Measurements from ENCODE around the gene SUGP2. TPM values are rescaled to one million over a fixed set of nuclear protein-coding genes. Genes with fewer than 3 reads are reported as not detected.
A peak's percentile ranks its signal among the peaks of the same experiment; 100 is the strongest.
"Not testable (repeated sequence)": the region's sequence is repeated elsewhere in the genome, so short reads cannot be mapped to it uniquely, and the experiment has no call there.

SUGP2 gene
- polyA plus RNA-seq, 2 donors: 22.8 to 46.7 TPM

DNA sequence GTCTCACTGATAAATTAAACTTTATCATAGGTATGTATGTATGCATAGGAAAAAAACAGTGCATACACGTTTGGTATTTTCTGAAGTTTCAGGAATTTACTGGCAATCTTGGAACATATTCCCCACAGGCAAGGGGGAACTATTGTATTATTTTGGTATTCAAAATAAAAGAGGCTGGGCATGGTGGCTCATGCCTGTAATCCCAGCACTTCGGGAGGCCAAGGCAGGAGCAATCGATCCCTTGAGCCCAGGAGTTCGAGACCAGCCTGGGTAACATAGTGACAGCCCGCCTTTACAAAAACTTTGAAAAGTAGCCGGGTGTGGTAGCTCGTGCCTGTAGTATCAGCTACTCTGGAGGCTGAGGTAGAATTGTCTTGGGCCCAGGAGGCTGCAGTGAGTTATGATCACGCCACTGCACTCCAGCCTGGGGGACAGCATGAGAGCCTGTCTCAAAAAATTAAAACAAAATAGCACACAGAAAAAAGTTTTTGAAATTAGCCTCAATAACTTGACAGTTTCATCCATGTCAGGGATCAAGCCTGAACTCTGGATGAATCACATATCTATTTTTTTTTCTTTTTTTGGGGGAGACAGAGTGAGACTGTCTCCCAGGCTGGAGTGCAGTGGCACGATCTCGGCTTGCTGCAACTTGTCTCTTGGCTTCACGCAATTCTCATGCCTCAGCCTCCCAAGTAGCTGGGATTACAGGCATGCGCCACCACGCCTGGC is 63.2 kb downstream of the SUGP2 start:
- Histone ChIP-seq H3K27me3 (ENCODE audit: control insufficient read depth in 1 of 2, insufficient read depth in 2 of 2, low read length in 2 of 2) (no peaks in the 10 kb centered on the region), H3K36me3 (ENCODE audit: control insufficient read depth in 2 of 2, insufficient read depth in 2 of 2, low read length in 1 of 2) (no peaks in the 10 kb centered on the region), H3K27ac (ENCODE audit: low read depth in 2 of 2, low read length in 1 of 2) (peak overlapping the region in 1 of 2 donors; percentile 1), H3K4me3 (ENCODE audit: low read depth in 1 of 2, low read length in 2 of 2) (no peak overlapping the region), H3K4me1 (ENCODE audit: control insufficient read depth in 2 of 2, insufficient read depth in 2 of 2, low read length in 1 of 2) (no peaks in the 10 kb centered on the region), H3K9me3 (ENCODE audit: control insufficient read depth in 2 of 2, insufficient read depth in 1 of 2, low read depth in 1 of 2, low read length in 1 of 2) (no peaks in the 10 kb centered on the region)
- WGBS, 2 donors: 59 to 67% methylated on average over 13 of the region's 13 CpGs

DNA sequence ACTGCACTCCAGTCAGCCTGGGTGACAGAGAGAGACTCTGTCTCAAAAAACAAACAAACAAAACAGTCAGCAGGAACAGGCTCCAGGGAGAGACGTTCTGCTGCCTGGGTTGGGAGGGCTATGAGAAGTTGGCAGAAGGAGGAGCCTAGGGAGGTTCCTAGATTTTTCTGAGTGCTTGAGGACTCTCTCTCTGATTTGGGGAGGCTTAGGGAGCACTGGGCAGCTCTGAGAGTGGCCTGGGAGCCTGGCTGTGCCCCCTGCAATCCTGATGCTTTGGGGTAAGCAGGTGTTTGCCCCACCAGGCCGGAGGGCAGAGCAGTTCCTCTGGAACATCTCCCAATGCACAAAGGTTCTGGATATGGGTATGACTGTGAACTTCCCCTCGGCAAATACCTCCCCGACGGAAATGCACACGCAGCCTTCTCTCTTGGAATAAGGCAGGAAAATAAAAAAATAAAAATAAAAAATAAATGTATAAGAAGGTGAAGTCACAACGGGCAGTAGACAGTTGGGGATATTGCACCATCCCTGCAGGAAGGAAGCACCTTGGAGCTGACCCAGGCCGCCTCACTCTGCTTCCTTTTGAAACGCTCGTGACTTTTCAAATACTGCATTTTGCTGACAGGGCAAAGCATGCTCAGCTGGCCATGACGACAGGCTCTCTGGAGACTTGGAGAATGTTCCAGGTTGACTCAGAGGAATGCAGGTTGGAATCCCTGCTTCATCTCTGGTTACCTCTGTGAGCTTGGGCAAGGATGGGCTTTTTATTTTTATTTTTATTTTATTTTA is 65.8 kb downstream of the SUGP2 start:
- Histone ChIP-seq H3K4me1 (ENCODE audit: control insufficient read depth in 2 of 2, insufficient read depth in 2 of 2, low read length in 1 of 2) (no peaks in the 10 kb centered on the region), H3K9me3 (ENCODE audit: control insufficient read depth in 2 of 2, insufficient read depth in 1 of 2, low read depth in 1 of 2, low read length in 1 of 2) (no peaks in the 10 kb centered on the region), H3K27ac (ENCODE audit: low read depth in 2 of 2, low read length in 1 of 2) (peak overlapping the region; percentile 47 to 83), H3K4me3 (ENCODE audit: low read depth in 1 of 2, low read length in 2 of 2) (no peak overlapping the region), H3K36me3 (ENCODE audit: control insufficient read depth in 2 of 2, insufficient read depth in 2 of 2, low read length in 1 of 2) (no peaks in the 10 kb centered on the region), H3K27me3 (ENCODE audit: control insufficient read depth in 1 of 2, insufficient read depth in 2 of 2, low read length in 2 of 2) (no peaks in the 10 kb centered on the region)
- 19 to 35% methylated on average over 11 of the region's 11 CpGs for WGBS, 2 donors

DNA sequence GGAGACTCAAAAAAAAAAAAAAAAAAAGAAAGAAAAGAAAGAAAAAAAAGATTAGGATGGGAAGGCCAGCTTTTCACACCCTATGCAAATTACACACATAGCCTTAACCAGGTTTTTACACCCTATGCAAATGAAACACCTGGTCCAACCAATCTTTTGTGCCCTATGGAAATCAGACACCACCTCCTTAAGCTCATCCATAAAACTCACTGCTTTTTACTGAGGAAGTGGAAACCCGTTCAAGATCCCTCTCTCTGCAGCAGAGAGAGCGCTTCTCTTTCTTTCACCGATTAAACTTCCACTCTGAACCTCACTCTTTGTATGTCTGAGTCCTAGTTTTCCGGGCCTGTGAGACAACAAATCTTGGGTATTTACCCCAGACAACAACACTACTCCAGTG is 67.0 kb downstream of the SUGP2 start:
- WGBS, 2 donors: 65 to 71% methylated on average over 4 of the region's 4 CpGs
- no peaks in the 10 kb centered on the region for H3K27me3 ChIP-seq (ENCODE audit: control insufficient read depth in 1 of 2, insufficient read depth in 2 of 2, low read length in 2 of 2)
- no peak overlapping the region for H3K4me3 ChIP-seq (ENCODE audit: low read depth in 1 of 2, low read length in 2 of 2)
- no peak overlapping the region for H3K27ac ChIP-seq (ENCODE audit: low read depth in 2 of 2, low read length in 1 of 2)
- H3K36me3 ChIP-seq (ENCODE audit: control insufficient read depth in 2 of 2, insufficient read depth in 2 of 2, low read length in 1 of 2): no peaks in the 10 kb centered on the region
- no peaks in the 10 kb centered on the region for H3K4me1 ChIP-seq (ENCODE audit: control insufficient read depth in 2 of 2, insufficient read depth in 2 of 2, low read length in 1 of 2)
- no peaks in the 10 kb centered on the region for H3K9me3 ChIP-seq (ENCODE audit: control insufficient read depth in 2 of 2, insufficient read depth in 1 of 2, low read depth in 1 of 2, low read length in 1 of 2)

DNA sequence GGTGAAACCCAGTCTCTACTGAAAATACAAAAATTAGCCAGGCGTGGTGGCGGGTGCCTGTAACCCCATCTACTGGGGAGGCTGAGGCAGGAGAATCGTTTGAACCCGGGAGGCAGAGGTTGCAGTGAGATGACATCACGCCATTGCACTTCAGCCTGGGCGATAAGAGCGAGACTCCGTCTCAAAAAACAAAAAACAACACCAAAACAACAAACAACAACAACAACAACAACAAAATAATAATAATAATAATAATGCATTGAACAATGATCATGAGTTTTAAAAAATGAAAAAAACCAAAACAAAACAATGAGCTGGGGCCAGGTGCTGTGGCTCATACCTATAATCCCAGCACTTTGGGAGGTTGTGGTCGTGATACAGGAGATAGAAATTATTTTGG is 69.2 kb downstream of the SUGP2 start:
- H3K9me3 ChIP-seq (ENCODE audit: control insufficient read depth in 2 of 2, insufficient read depth in 1 of 2, low read depth in 1 of 2, low read length in 1 of 2): no peaks in the 10 kb centered on the region
- H3K27ac ChIP-seq (ENCODE audit: low read depth in 2 of 2, low read length in 1 of 2): no peak overlapping the region
- no peaks in the 10 kb centered on the region for H3K27me3 ChIP-seq (ENCODE audit: control insufficient read depth in 1 of 2, insufficient read depth in 2 of 2, low read length in 2 of 2)
- no peak overlapping the region for H3K4me3 ChIP-seq (ENCODE audit: low read depth in 1 of 2, low read length in 2 of 2)
- no peaks in the 10 kb centered on the region for H3K36me3 ChIP-seq (ENCODE audit: control insufficient read depth in 2 of 2, insufficient read depth in 2 of 2, low read length in 1 of 2)
- 91 to 92% methylated on average over 9 of the region's 9 CpGs for WGBS, 2 donors
- no peaks in the 10 kb centered on the region for H3K4me1 ChIP-seq (ENCODE audit: control insufficient read depth in 2 of 2, insufficient read depth in 2 of 2, low read length in 1 of 2)

DNA sequence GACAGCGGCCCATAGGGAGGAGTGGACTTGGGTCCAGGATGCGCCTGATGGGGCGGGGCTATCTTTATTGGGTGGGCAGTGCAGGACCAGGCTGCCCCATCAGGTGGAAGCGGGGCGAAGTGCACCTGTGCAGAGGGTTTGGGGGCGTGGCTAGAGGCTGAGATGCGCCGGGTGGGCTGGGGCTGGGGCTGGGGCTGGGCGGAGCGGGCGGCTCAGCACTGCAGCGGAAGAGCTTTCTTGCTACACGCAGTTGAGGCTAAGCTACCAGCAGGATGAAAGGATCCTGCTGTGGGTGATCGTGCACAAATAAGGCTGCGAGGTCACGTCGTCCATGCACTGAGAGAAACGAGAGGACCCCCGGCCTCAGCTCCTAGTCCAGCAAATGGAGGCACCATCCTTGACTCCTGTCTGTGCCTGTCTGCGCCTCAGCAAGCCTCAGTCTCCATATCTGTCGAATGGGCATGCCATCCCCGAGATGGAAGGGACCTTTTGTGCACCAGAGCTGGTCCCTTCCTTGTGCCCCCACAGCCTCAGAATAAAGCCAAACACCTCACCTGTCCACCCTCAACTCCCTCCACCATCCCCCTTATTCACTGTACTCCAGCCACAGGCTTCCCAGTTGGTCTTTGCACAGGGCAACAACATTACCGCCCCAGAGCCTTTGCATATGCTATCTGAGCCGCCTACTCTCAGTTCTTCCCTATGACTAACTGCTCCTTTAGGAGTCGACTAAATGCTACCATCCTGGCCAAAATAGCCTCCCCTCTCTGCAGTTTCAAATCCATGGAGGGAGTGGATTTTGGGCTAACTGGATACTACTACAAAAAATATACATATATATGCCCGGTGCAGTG is 71.3 kb downstream of the SUGP2 start:
- no peak overlapping the region for H3K4me3 ChIP-seq (ENCODE audit: low read depth in 1 of 2, low read length in 2 of 2)
- no peaks in the 10 kb centered on the region for H3K9me3 ChIP-seq (ENCODE audit: control insufficient read depth in 2 of 2, insufficient read depth in 1 of 2, low read depth in 1 of 2, low read length in 1 of 2)
- WGBS, 2 donors: 26 to 28% methylated on average over 22 to 26 of the region's 26 CpGs
- H3K27me3 ChIP-seq (ENCODE audit: control insufficient read depth in 1 of 2, insufficient read depth in 2 of 2, low read length in 2 of 2): no peaks in the 10 kb centered on the region
- H3K27ac ChIP-seq (ENCODE audit: low read depth in 2 of 2, low read length in 1 of 2): no peak overlapping the region
- no peaks in the 10 kb centered on the region for H3K4me1 ChIP-seq (ENCODE audit: control insufficient read depth in 2 of 2, insufficient read depth in 2 of 2, low read length in 1 of 2)
- H3K36me3 ChIP-seq (ENCODE audit: control insufficient read depth in 2 of 2, insufficient read depth in 2 of 2, low read length in 1 of 2): no peaks in the 10 kb centered on the region

DNA sequence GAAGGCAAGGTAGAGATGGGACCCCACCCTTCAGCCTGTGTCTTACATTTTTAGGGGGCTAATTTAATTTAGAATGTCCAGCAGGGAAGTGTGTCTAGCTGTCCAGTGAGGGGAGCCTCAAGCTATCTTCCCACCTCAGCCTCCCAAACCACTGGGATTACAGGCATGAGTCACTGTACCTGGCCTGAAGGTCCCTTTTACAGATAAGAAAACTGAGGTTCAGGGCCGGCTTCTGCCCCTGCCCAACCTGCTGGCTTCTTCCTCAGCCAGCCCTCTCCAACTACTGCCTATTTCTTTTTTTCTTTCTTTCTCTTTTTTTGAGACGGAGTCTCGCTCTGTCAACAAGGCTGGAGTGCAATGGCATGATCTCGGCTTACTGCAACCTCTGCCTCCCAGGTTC is 72.9 kb downstream of the SUGP2 start:
- no peaks in the 10 kb centered on the region for H3K9me3 ChIP-seq (ENCODE audit: control insufficient read depth in 2 of 2, insufficient read depth in 1 of 2, low read depth in 1 of 2, low read length in 1 of 2)
- H3K4me1 ChIP-seq (ENCODE audit: control insufficient read depth in 2 of 2, insufficient read depth in 2 of 2, low read length in 1 of 2): no peaks in the 10 kb centered on the region
- H3K27me3 ChIP-seq (ENCODE audit: control insufficient read depth in 1 of 2, insufficient read depth in 2 of 2, low read length in 2 of 2): no peaks in the 10 kb centered on the region
- WGBS, 2 donors: 82 to 89% methylated on average over 4 of the region's 4 CpGs
- no peaks in the 10 kb centered on the region for H3K36me3 ChIP-seq (ENCODE audit: control insufficient read depth in 2 of 2, insufficient read depth in 2 of 2, low read length in 1 of 2)
- H3K27ac ChIP-seq (ENCODE audit: low read depth in 2 of 2, low read length in 1 of 2): no peak overlapping the region
- H3K4me3 ChIP-seq (ENCODE audit: low read depth in 1 of 2, low read length in 2 of 2): no peak overlapping the region

DNA sequence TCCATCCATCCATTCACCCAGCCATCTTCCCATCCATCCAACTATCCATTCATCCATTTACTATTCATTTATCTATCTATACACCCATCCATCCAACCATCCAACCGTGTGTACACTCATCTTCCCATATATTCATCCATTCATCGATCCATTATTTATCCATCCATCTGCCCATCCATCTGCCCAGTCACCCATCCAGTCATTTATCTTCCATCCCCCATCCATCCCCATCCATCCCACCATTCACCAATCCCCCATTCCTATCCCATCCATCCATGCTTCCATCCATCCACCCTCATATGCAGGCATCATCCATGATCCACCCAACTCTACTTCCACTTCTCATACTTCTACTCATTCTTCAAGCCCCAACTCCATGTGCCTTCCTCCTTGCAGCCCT is 78.3 kb downstream of the SUGP2 start:
- H3K4me3 ChIP-seq (ENCODE audit: low read depth in 1 of 2, low read length in 2 of 2): no peak overlapping the region
- WGBS, 2 donors: 91 to 98% methylated on average over 2 of the region's 2 CpGs
- no peak overlapping the region for H3K27ac ChIP-seq (ENCODE audit: low read depth in 2 of 2, low read length in 1 of 2)
- peaks cover 0 to 4% of the 10 kb centered on the region in 2 donors for H3K4me1 ChIP-seq (ENCODE audit: control insufficient read depth in 2 of 2, insufficient read depth in 2 of 2, low read length in 1 of 2)
- no peaks in the 10 kb centered on the region for H3K36me3 ChIP-seq (ENCODE audit: control insufficient read depth in 2 of 2, insufficient read depth in 2 of 2, low read length in 1 of 2)
- no peaks in the 10 kb centered on the region for H3K27me3 ChIP-seq (ENCODE audit: control insufficient read depth in 1 of 2, insufficient read depth in 2 of 2, low read length in 2 of 2)
- H3K9me3 ChIP-seq (ENCODE audit: control insufficient read depth in 2 of 2, insufficient read depth in 1 of 2, low read depth in 1 of 2, low read length in 1 of 2): no peaks in the 10 kb centered on the region

DNA sequence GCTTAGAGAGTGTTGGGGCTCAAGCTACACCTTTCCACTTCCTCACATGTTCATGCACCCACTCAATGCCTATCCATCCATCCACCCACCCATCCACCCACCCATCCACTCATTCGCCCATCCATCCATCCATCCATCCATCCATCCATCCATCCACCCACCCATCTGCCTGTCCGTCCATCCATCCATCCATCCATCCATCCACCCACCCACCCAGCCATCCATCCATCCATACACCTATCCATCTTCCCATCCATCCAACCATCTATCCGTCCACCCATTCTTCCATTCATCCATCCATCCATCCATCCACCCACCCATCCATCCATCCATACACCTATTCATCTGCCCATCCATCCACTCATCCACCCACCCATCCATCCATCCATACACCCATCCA is 79.2 kb downstream of the SUGP2 start:
- H3K4me3 ChIP-seq (ENCODE audit: low read depth in 1 of 2, low read length in 2 of 2): no peak overlapping the region
- peaks cover 0 to 4% of the 10 kb centered on the region in 2 donors for H3K4me1 ChIP-seq (ENCODE audit: control insufficient read depth in 2 of 2, insufficient read depth in 2 of 2, low read length in 1 of 2)
- H3K9me3 ChIP-seq (ENCODE audit: control insufficient read depth in 2 of 2, insufficient read depth in 1 of 2, low read depth in 1 of 2, low read length in 1 of 2): no peaks in the 10 kb centered on the region
- no peaks in the 10 kb centered on the region for H3K36me3 ChIP-seq (ENCODE audit: control insufficient read depth in 2 of 2, insufficient read depth in 2 of 2, low read length in 1 of 2)
- H3K27ac ChIP-seq (ENCODE audit: low read depth in 2 of 2, low read length in 1 of 2): no peak overlapping the region
- H3K27me3 ChIP-seq (ENCODE audit: control insufficient read depth in 1 of 2, insufficient read depth in 2 of 2, low read length in 2 of 2): no peaks in the 10 kb centered on the region
- 79 to 94% methylated on average over 3 of the region's 3 CpGs for WGBS, 2 donors

DNA sequence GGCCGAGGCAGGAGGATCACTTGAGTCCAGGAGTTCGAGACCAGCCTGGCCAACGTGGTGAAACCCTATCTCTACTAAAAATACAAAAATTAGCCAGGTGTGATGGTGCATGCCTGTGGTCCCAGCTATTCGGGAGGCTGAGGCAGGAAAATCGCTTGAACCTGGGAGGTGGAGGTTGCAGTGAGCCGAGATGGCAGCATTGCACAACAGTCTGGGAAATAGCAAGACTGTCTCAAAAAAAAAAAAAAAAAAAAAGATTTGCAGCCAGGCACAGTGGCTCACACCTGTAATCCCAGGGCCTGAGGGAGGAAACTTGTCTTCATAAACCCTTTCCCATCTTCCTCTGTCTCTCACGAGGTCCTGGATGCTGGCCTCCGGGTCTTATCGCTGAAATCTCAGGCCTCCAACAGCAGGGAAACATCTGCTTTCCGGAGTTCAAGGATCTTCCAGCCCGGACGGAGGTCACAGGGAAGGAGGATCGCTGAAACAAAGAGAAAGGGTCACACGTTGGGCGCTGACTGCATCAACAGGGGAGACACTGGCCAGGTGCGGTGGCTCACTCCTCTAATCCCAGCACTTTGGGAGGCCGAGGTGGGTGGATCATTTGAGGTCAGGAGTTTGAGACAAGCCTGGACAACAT is 80.8 kb downstream of the SUGP2 start:
- H3K27ac ChIP-seq (ENCODE audit: low read depth in 2 of 2, low read length in 1 of 2); H3K27me3 ChIP-seq (ENCODE audit: control insufficient read depth in 1 of 2, insufficient read depth in 2 of 2, low read length in 2 of 2); H3K4me3 ChIP-seq (ENCODE audit: low read depth in 1 of 2, low read length in 2 of 2); H3K4me1 ChIP-seq (ENCODE audit: control insufficient read depth in 2 of 2, insufficient read depth in 2 of 2, low read length in 1 of 2); H3K9me3 ChIP-seq (ENCODE audit: control insufficient read depth in 2 of 2, insufficient read depth in 1 of 2, low read depth in 1 of 2, low read length in 1 of 2); H3K36me3 ChIP-seq (ENCODE audit: control insufficient read depth in 2 of 2, insufficient read depth in 2 of 2, low read length in 1 of 2): not testable (repeated sequence)
- WGBS, 2 donors: 49% methylated on average over 17 of the region's 17 CpGs

Measured in esophagus (tissue), 2 donors.